PC-9 (cell line): ENCODE measurements around the gene TTLL5.

Experiments
- CTCF ChIP-seq: fragments of 200-600 bp; sonication (generic); conservative IDR thresholded peaks from 2 replicates; pipeline ENCODE4 v1.6.1; 2017; ENCODE audit warnings: mixed run types, antibody characterized with exemption, mild to moderate bottlenecking, moderate library complexity
- EZH2 ChIP-seq: fragments of 200-600 bp; sonication (generic); IDR thresholded peaks from 2 replicates; pipeline ENCODE4 v1.8.0; 2017; ENCODE audit warnings: antibody characterized with exemption, low read depth

- TF ChIP-seq CTCF: no peak
- TF ChIP-seq EZH2: no peak
Measured at GRCh38 chr14:75720116-75720515, 59.1 kb downstream of the TTLL5 start.
